Measurements from ENCODE around the gene RFTN1.

Gene RFTN1

GRCh38 chr3:16329036-16329825, 184.3 kb downstream of the RFTN1 start:
- H3K4me3 ChIP-seq (ENCODE audit: low read depth, low read length) = no peak overlapping the region
- no peak for TF ChIP-seq CTCF (IDR thresholded peaks at IDR 0.05; ENCODE audit: low read depth, low read length)

GRCh38 chr3:16328124-16328523, 185.4 kb downstream of the RFTN1 start:
- no peak for TF ChIP-seq CTCF (IDR thresholded peaks at IDR 0.05; ENCODE audit: low read depth, low read length)
- H3K4me3 ChIP-seq (ENCODE audit: low read depth, low read length) = no peak overlapping the region

GRCh38 chr3:16326724-16327349, 186.7 kb downstream of the RFTN1 start:
- no peak for TF ChIP-seq CTCF (IDR thresholded peaks at IDR 0.05; ENCODE audit: low read depth, low read length)
- no peak overlapping the region for H3K4me3 ChIP-seq (ENCODE audit: low read depth, low read length)

- no peak for TF ChIP-seq CTCF (IDR thresholded peaks at IDR 0.05; ENCODE audit: low read depth, low read length)
These were observed 187.6 kb downstream of the RFTN1 start for GRCh38 chr3:16325850-16326249.

GRCh38 chr3:16323737-16324136, 189.8 kb downstream of the RFTN1 start:
- no peak for TF ChIP-seq CTCF (IDR thresholded peaks at IDR 0.05; ENCODE audit: low read depth, low read length)
- no peak overlapping the region for H3K4me3 ChIP-seq (ENCODE audit: low read depth, low read length)

More at GRCh38 chr3:16325850-16326249, 187.6 kb downstream of the RFTN1 start:
- H3K4me3 ChIP-seq (ENCODE audit: low read depth, low read length) = no peak overlapping the region

GRCh38 chr3:16322189-16322588, 191.3 kb downstream of the RFTN1 start:
- H3K4me3 ChIP-seq (ENCODE audit: low read depth, low read length) = no peak overlapping the region
- no peak for TF ChIP-seq CTCF (IDR thresholded peaks at IDR 0.05; ENCODE audit: low read depth, low read length)

- H3K4me3 ChIP-seq (ENCODE audit: low read depth, low read length) = no peak overlapping the region
- no peak for TF ChIP-seq CTCF (IDR thresholded peaks at IDR 0.05; ENCODE audit: low read depth, low read length)
These were observed 192.8 kb downstream of the RFTN1 start for GRCh38 chr3:16320711-16321110.

Measured in WI38 (cell line).